Measurements from ENCODE around the gene AFG3L2.
"Not testable (repeated sequence)": the region's sequence is repeated elsewhere in the genome, so short reads cannot be mapped to it uniquely, and the experiment has no call there.

Gene AFG3L2

GRCh38 chr18:12376754-12377555, at the start of gene AFG3L2:
AFG3L2 (minus strand) TSS chr18:12377227; CDS start chr18:12377082, 145 bp downstream.
- peak; percentile 96 for DNase-seq (ENCODE audit: low spot score)

DNA sequence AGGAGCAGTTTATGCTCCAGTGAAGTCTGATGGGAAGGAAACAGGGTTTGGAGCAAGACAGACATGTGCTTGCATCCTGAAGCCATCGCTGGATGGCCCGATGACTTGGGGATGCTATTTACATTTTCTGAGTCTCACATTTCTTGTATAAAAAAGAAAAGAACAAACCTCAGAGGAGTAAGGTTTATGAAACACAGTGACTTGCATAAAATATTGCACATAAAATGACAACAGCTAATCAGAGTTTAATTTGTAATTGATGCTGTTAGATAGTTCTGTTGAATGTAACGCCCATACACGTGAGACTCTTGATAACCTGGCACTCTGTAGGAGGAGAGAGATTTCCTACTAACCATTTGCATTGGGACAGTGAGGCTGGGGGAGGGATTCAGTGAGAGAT, 47.2 kb upstream of the AFG3L2 start:
- no peak for DNase-seq (ENCODE audit: low spot score)

- DNase-seq (ENCODE audit: low spot score) = no peak
Observed at GRCh38 chr18:12423820-12424219, 46.8 kb upstream of the AFG3L2 start.

DNA sequence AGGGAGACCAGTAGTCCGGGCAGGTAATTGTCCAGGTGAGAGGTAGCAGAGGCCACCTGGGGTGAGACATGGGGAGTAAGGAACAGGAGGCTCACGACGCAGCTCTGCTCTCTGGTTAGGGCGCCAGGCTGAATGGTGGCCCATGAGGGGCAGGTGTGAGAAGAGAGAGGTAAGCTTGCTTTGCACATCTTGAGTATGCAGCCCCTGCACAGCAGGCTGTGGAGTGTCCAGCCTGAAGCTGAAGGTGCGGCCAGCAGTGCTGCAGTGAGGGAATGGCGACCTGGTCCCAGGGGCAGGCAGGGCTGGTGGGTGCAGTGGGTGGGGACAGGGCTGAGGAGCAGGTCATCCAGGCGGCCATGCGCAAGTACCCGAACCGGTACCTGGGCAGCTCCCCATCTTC, 46.4 kb upstream of the AFG3L2 start:
- no peak for DNase-seq (ENCODE audit: low spot score)

DNA sequence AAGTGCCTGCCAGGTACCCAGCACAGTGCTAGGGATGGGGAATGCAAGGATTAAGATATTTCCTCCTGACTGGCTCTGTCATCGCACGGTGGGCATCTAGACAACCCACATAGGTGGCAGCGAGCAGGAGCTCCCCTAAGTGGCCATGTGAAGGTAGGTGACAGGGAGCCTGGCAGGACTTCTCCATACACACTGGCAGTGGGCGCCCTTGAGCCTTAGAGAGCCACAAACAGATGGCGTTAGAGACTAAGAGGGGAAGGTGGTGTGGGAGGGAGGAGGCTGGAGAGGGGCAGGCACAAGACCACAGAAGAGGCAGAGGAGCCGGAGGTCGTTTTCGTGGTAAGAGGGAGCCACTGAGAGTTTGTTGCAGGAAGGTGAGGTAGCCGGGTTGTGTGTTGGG, 45.9 kb upstream of the AFG3L2 start:
- DNase-seq (ENCODE audit: low spot score) = no peak

DNA sequence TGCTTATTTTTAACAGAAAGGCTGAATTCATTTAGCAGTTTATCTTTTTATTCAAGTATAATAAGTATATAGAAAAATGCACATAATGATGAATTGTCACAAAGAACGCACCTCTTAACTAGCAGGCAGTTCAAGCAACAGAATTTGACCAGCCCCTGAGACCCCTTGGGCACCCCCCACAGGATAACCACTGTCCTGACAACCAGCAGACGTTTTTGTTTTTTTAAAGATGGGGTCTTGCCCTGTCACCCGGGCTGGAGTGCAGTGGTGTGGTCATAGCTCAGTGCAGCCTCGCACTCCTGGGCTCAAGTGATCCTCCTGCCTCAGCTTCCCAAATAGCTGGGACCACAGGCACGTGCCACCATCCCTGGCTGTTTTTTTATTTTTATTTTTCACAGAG, 44.7 kb upstream of the AFG3L2 start:
- DNase-seq (ENCODE audit: low spot score) = no peak

- DNase-seq (ENCODE audit: low spot score) = no peak
Observed at GRCh38 chr18:12420821-12421421, 43.9 kb upstream of the AFG3L2 start.

DNA sequence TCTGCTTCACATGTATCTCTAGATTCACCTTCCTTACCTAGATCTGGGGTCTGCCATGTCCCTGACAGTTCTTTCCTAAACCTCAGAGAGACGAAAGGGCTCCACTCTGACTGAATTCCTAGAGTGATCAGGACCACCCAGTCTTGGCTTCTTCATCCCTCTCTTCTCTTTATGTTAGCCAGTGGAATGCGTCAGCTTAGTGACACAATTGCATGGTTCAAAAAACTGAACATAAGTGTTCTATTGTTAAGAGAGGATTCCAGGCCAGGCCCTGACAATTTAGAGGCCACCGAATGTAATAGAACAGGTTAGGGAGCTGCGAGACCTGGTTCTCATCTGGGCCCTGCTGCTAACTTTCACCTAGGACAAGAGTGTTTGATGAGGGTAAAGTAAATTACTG, 40.7 kb upstream of the AFG3L2 start:
- no peak for DNase-seq (ENCODE audit: low spot score)

GRCh38 chr18:12416098-12416729, 39.2 kb upstream of the AFG3L2 start:
- DNase-seq (ENCODE audit: low spot score) = no peak

DNA sequence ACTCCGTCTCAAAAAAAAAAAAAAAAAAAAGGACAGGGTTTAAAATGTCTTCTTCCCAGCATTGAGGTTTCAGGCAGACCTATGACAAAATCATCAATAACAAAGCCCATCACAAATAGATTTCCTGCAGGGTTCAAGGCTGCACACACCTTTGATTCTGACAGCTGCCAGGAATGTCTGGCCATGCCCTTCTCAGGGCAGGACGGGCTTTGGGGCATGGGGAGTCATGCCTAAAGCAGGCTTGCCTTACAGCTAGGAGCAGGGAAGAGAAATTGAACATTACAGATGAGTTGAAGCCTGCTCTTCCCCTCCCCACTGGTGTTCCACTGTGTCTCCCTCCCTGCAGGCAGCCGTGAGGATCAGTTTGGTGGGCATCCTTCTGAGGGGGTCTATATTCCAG, 34.4 kb upstream of the AFG3L2 start:
- no peak for DNase-seq (ENCODE audit: low spot score)

GRCh38 chr18:12410747-12411146, 33.7 kb upstream of the AFG3L2 start:
- not testable (repeated sequence) for DNase-seq (ENCODE audit: low spot score)

DNA sequence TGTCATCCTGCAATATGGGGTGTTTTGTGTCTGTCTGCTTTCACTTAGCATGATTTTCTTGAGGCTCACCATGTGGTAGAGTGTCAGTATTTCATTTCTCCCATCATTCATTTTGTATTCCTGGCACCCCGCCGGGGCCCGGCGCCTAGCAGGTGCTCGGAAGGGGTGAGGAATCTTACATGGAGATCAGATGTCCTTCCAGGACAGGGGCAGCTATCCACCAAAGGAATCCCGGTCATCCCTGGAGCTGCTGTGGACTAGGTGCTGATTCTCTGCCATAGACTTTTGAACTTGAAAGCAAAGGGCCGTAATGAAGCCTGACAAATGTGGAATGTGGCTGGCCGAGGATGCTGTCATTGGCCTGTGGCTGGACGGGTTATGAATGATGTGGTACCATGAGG, 33.1 kb upstream of the AFG3L2 start:
- no peak for DNase-seq (ENCODE audit: low spot score)

DNA sequence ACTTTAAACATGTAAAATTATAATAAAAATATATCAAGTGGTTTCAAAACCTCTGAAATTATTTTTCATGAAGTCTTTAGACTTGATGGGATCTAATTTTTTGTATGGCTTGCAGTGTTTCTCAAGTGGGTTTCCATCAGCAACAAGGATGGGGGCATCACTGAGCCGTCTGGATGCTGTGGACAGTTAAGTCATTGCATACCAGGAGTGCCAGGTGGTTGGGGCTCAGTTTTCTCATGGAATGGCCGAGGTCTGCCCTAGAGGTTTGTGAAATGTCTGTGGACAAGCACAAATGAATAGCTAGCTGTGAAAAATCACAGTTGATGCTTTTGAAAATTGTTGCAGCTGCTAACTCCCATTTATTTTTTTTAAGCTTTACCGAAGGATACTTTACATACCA, 32.4 kb upstream of the AFG3L2 start:
- DNase-seq (ENCODE audit: low spot score) = no peak

DNA sequence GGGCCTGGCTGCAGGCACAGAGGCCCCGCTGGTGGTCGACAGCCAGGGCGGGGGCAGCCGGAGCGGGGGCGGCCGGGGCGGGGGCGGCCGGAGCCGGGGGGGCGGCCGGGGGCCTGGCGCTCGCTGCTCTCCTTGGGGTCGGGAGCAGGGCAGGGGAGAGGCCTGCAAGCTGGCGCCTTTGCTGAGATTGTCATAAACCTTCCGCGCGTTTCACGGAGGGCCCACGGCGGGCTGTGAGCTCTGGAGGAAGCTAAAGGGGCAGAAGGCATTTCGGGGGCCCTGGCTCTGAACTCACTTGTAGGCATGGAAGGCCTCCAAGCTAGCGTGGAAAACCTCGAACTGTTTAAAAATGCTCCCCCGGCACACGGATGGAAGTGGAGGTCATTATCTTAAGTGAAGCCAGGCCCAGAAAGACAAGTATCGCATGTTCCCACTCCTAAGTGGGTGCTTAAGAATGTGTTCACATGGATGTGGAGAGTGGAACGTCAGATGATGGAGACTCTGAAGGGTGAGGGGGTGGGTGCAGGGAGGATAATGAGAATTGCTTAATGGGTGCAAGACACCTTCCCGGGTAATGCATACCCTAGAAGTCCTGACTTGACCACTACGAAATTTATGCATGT, 31.3 kb upstream of the AFG3L2 start:
- DNase-seq (ENCODE audit: low spot score) = no peak

GRCh38 chr18:12406371-12407111, 29.5 kb upstream of the AFG3L2 start:
- DNase-seq (ENCODE audit: low spot score) = no peak

GRCh38 chr18:12405066-12405465, 28.0 kb upstream of the AFG3L2 start:
- no peak for DNase-seq (ENCODE audit: low spot score)

- peak; percentile 77 for DNase-seq (ENCODE audit: low spot score)
Observed at GRCh38 chr18:12403601-12404506, 26.8 kb upstream of the AFG3L2 start.

DNA sequence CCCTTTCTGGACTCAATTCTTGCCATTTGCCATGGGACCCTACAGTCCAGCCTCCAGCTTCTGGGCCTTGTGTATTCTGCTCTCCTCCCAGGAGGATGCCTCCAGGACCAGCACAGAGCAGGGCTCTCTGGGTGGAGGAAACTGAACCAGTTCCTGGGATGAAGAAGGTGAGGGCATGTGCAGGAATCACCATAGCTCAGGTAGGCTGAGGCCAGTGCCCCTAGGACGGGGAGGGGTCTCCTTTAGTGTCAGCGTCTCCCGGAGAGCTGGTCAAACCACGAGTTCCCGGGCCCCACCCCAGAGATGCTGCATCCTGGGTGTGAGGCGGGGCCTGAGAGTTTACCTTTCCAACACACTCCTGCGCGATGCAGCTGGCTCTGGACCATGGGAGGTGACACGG, 24.9 kb upstream of the AFG3L2 start:
- DNase-seq (ENCODE audit: low spot score) = no peak

- no peak for DNase-seq (ENCODE audit: low spot score)
Observed at GRCh38 chr18:12399231-12399630, 22.2 kb upstream of the AFG3L2 start.

GRCh38 chr18:12398625-12399024, 21.6 kb upstream of the AFG3L2 start:
- DNase-seq (ENCODE audit: low spot score) = no peak

DNA sequence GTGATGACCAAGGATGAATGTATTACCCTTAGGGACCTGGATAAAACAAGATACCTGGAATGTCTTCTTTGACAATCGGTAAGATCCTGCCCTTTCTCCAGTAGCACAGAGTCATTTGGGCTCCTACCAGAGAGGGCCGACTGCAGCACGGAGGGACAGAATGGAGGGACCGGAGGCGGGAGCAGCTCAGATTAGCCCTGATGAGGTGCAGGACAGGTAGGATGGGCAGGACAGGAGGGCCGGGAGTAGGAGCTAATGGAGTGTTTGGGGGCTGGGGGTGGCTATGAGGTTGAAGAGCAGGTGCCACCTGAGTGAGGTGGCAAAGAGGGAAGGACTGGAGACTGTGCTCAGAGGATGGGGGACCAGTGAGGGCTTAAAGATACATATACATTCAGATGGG, 20.8 kb upstream of the AFG3L2 start:
- no peak for DNase-seq (ENCODE audit: low spot score)

Data from kidney capillary endothelial cell (primary cell).